HepG2 (cell line): Measurements from ENCODE around the gene CYP2S1. TPM values are rescaled to one million over a fixed set of nuclear protein-coding genes. Genes with fewer than 3 reads are reported as not detected.

ENCODE experiments used
- ATAC-seq: fragments of 200-7000 bp; cut with Tn5 transposase; 3 replicates; pipeline ENCODE4 v1.9.1; 2020; ENCODE audit warnings: mild to moderate bottlenecking, moderate library complexity
- BruUV-seq: library from RNA; stranded (reverse); fragments of 400-500 nt; replicated peaks from 2 replicates; lab custom pipeline; 2021; lab: Mats Ljungman, UMichigan
- CTCF ChIA-PET: fragments of 300-600 bp; formaldehyde crosslinking; extraction: SDS; loops from one replicate; lab custom pipeline; 2021; ENCODE audit warnings: low total read pairs, inconsistent platforms, low intra/inter-chr PET ratio; lab: Yijun Ruan, JAX
- POLR2A ChIA-PET: fragments of 350-600 bp; sonication (Branson Sonifier 250); formaldehyde crosslinking; loops from one replicate; lab custom pipeline; 2020; ENCODE audit warnings: antibody characterized with exemption, inconsistent platforms; lab: Yijun Ruan, JAX
- DNase-seq: peaks from one replicate; pipeline ENCODE4 v3.0.0-alpha.2; 2015; ENCODE audit warnings: low spot score
- FAIRE-seq: peaks from 3 replicates; lab custom pipeline; 2011; peaks lifted over from hg19 to GRCh38; lab: Jason Lieb, UNC
- H2AFZ ChIP-seq: one replicate; pipeline ENCODE4 v1.6.1; 2011; ENCODE audit warnings: low read length, inconsistent platforms
- H3K27ac ChIP-seq: fragments of 300-600 bp; 3 replicates; pipeline ENCODE4 v1.8.0; 2011; ENCODE audit warnings: mixed run types, mild to moderate bottlenecking, mixed read lengths, low read length, inconsistent platforms; ENCODE audit not compliant: insufficient read depth; ENCODE audit errors: extremely low read length
- H3K27me3 ChIP-seq, 2 experiments: fragments of 200-600 bp in 1 of 2; 2 replicates in 1 of 2; 3 replicates in 1 of 2; pipeline versions ENCODE4 v1.6.0 to v1.8.0; 2011; ENCODE audit warnings: low read length in 2 of 2, mild to moderate bottlenecking in 2 of 2, moderate library complexity in 2 of 2, inconsistent platforms in 1 of 2; ENCODE audit not compliant: insufficient read depth in 2 of 2, control insufficient read depth in 1 of 2
- H3K36me3 ChIP-seq, 2 experiments: fragments of 200-600 bp in 1 of 2; replicated peaks in 1 of 2; 2 replicates in 1 of 2; 3 replicates in 1 of 2; pipeline versions ENCODE4 v1.5.1 to v1.8.0; 2011; ENCODE audit warnings: low read length in 2 of 2, inconsistent platforms in 1 of 2; ENCODE audit not compliant: insufficient read depth in 2 of 2, control insufficient read depth in 1 of 2
- H3K4me1 ChIP-seq: 2 replicates; pipeline ENCODE4 v1.5.1; 2012; ENCODE audit warnings: low read length, inconsistent platforms; ENCODE audit not compliant: insufficient read depth
- H3K4me2 ChIP-seq: 2 replicates; pipeline ENCODE4 v1.6.0; 2011; ENCODE audit warnings: low read depth, low read length, inconsistent platforms
- H3K4me3 ChIP-seq, 3 experiments: fragments of 200-600 bp in 1 of 3; sonication (generic), shearing (Covaris generic) in 1 of 3; replicated peaks in 1 of 3; 2 replicates each; pipeline ENCODE4 v1.5.1; 2011 to 2016; ENCODE audit warnings: low read length in 3 of 3, inconsistent platforms in 2 of 3, low read depth in 2 of 3, mild to moderate bottlenecking in 2 of 3, control low read depth in 1 of 3, mixed read lengths in 1 of 3; ENCODE audit not compliant: insufficient read depth in 1 of 3
- H3K79me2 ChIP-seq: one replicate; pipeline ENCODE4 v1.6.1; 2011; ENCODE audit warnings: low read length, inconsistent platforms; ENCODE audit not compliant: insufficient read depth
- H3K9ac ChIP-seq: 2 replicates; pipeline ENCODE4 v1.6.0; 2011; ENCODE audit warnings: mild to moderate bottlenecking, low read depth, low read length, inconsistent platforms; ENCODE audit not compliant: insufficient read depth
- H3K9me3 ChIP-seq: 2 replicates; pipeline ENCODE4 v1.5.1; 2012; ENCODE audit warnings: mild to moderate bottlenecking, low read length
- H4K20me1 ChIP-seq: 2 replicates; pipeline ENCODE4 v1.6.0; 2011; ENCODE audit warnings: inconsistent platforms, mild to moderate bottlenecking, low read length, moderate library complexity; ENCODE audit not compliant: insufficient read depth
- CEBPG ChIP-seq: IDR thresholded peaks from 2 replicates; pipeline ENCODE4 v1.6.1; 2016
- FOXP1 ChIP-seq, 2 experiments: fragments of 450-650 bp in 1 of 2; IDR thresholded peaks; 2 replicates each; pipeline ENCODE4 v1.6.1; 2017 to 2018; ENCODE audit warnings: antibody characterized with exemption in 1 of 2
- NAIF1 ChIP-seq: sonication (generic); formaldehyde crosslinking; IDR thresholded peaks from 2 replicates; pipeline ENCODE4 v1.5.0; 2020; ENCODE audit warnings: mild to moderate bottlenecking, missing genetic modification reagents, borderline replicate concordance
- NR2F6 ChIP-seq, 2 experiments: IDR thresholded peaks; 2 replicates each; pipeline ENCODE4 v1.6.1; 2016; ENCODE audit warnings: antibody characterized with exemption in 1 of 2, mild to moderate bottlenecking in 1 of 2
- RXRB ChIP-seq: IDR thresholded peaks from 2 replicates; pipeline ENCODE4 v1.6.1; 2016; ENCODE audit warnings: borderline replicate concordance, missing genetic modification reagents, missing compliant biosample characterization
- STAG1 ChIP-seq: sonication (generic); formaldehyde crosslinking; IDR thresholded peaks from 2 replicates; pipeline ENCODE4 v1.4.0; 2020; ENCODE audit warnings: missing genetic modification reagents
- WGBS: methylation state at CpG from one replicate; pipeline ENCODE4 v1.1.6; 2017; ENCODE audit warnings: low lambda C conversion rate; 5-methylcytosine and 5-hydroxymethylcytosine counted together
- in situ Hi-C: cut with HindIII; loops from 2 replicates; pipeline ENCODE4 v1.10.0; 2017; ENCODE audit warnings: low pct_unique_long_range_greater_than_20kb; ENCODE audit not compliant: extremely low pct_ligation_motif_present
- intact Hi-C: fragments of 100-400 bp; cut with micrococcal nuclease; formaldehyde crosslinking; loops from one replicate; pipeline ENCODE4 v1.10.0; 2022; ENCODE audit not compliant: unreplicated experiment
- polyA plus RNA-seq, 8 experiments: library from polyadenylated mRNA; depleted of rRNA in 3 of 8; stranded (reverse) in 7 of 8; unstranded in 1 of 8; fragments of >200 nt; fragmentation: Illumina TruSeq in 4 of 8; extraction: Trizol in 4 of 8; gene quantifications; 2 replicates each; pipeline versions ENCODE4 v1.2.1 to v1.2.3, GENCODE V29; 2011 to 2016; ENCODE audit warnings: low read depth in 4 of 8, missing spikeins in 1 of 8, mixed read lengths in 1 of 8; ENCODE audit not compliant: insufficient read depth in 1 of 8
- total RNA-seq, 5 experiments: library from RNA; depleted of rRNA; stranded (reverse); fragments of >200 nt; fragmentation: Illumina TruSeq; extraction: Trizol; gene quantifications; 2 replicates each; pipeline ENCODE4 v1.2.3, GENCODE V29; 2016; ENCODE audit warnings: low read depth in 1 of 5
- TF ChIP-seq, protein P1 (sequence below): sonication (generic); formaldehyde crosslinking; IDR thresholded peaks from 2 replicates; pipeline ENCODE4 v1.5.0; 2020; ENCODE audit warnings: missing genetic modification reagents
- TF ChIP-seq, protein P2 (sequence below): sonication (generic); formaldehyde crosslinking; IDR thresholded peaks from 2 replicates; pipeline ENCODE4 v1.8.1; 2022; ENCODE audit warnings: low read depth, mild to moderate bottlenecking, missing genetic modification reagents
- TF ChIP-seq, protein P3 (sequence below): sonication (generic); formaldehyde crosslinking; IDR thresholded peaks from 2 replicates; pipeline ENCODE4 v1.4.0; 2020; ENCODE audit warnings: missing genetic modification reagents

The CYP2S1 gene
- total and polyA plus RNA-seq, 2 of the 13 experiments (the other 11 are each of a cell fraction or from before 2014, with no cell fraction given): 0.09 to 2.1 TPM

DNA sequence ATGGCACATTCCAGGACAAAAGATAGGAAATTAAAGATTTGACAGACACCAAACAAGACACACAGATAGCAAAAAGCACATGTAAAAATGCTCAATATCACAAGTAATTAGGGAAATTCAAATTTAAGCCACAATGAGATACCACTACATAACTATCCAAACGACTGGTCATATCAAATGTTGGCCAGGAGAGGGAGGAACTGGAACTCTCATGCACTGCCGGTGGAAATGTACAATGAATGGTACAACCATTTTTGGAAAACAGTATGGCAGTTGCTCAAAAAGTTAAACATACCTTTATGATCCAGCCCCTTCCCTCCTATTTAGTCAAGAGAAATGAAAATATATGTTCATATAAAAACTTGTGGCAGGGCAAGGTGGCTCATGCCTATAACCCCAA lies 36.8 kb upstream of the CYP2S1 start:
- ATAC-seq (no peak), DNase-seq (no peak), FAIRE-seq (peak; percentile 26)
- POLR2A ChIA-PET: no interaction called here
- H3K4me2 ChIP-seq: no peak overlapping the region
- H3K27me3 ChIP-seq: no peaks in the 10 kb centered on the region
- H3K9ac ChIP-seq: no peak overlapping the region
- no peaks in the 10 kb centered on the region for H3K79me2 ChIP-seq
- in situ Hi-C loops (no loop called here), intact Hi-C loops (no loop called here)
- 28% methylated on average over 2 of the region's 2 CpGs for WGBS
- TF ChIP-seq, protein P1, sequence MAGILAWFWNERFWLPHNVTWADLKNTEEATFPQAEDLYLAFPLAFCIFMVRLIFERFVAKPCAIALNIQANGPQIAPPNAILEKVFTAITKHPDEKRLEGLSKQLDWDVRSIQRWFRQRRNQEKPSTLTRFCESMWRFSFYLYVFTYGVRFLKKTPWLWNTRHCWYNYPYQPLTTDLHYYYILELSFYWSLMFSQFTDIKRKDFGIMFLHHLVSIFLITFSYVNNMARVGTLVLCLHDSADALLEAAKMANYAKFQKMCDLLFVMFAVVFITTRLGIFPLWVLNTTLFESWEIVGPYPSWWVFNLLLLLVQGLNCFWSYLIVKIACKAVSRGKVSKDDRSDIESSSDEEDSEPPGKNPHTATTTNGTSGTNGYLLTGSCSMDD: no peak
- TF ChIP-seq STAG1 (CRISPR knock-in tag): peak; percentile 16; the same call in 1 of the 2 replicates
- H2AFZ ChIP-seq: no peak overlapping the region
- H3K4me3 ChIP-seq: no peak overlapping the region
- H4K20me1 ChIP-seq: no peaks in the 10 kb centered on the region
- peaks cover 26% of the 10 kb centered on the region for H3K4me1 ChIP-seq
- no peaks in the 10 kb centered on the region for H3K36me3 ChIP-seq
- no peaks in the 10 kb centered on the region for H3K9me3 ChIP-seq
- BruUV-seq: no TSS peak
- CTCF ChIA-PET: no interaction called here
- H3K27ac ChIP-seq: no peak overlapping the region

DNA sequence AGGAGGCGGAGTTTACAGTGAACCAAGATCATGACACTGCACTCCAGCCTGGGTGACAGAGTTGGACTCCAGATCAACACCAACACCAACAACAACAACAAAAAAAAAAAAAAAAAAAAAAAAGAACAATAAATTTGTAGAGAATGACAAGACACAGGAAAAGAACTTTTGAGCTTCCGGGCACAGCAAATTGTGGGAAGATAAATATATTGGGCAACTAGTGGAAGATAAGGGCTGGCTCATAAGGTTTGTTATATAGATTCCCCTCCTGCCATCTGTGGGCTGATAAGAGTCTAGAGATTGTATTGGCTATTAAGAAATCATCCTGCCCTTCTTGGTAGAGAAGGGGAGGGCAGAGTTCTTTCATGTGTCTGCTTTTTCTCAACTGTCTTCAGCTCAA lies 33.1 kb upstream of the CYP2S1 start:
- intact Hi-C loops: no loop called here
- Histone ChIP-seq H3K27me3 (no peaks in the 10 kb centered on the region), H3K4me1 (peaks cover 41% of the 10 kb centered on the region), H2AFZ (no peak overlapping the region), H3K79me2 (no peaks in the 10 kb centered on the region), H3K9me3 (no peaks in the 10 kb centered on the region), H3K27ac (peak overlapping the region; percentile 44), H4K20me1 (no peaks in the 10 kb centered on the region), H3K4me2 (peak overlapping the region; percentile 24; the same call in 1 of the 2 replicates), H3K36me3 (no peaks in the 10 kb centered on the region), H3K4me3 (no peak overlapping the region), H3K9ac (no peak overlapping the region)
- DNase-seq (peak; percentile 73), FAIRE-seq (no peak), ATAC-seq (no peak)
- WGBS: 52% methylated on average over 2 of the region's 2 CpGs
- BruUV-seq: no TSS peak
- ChIA-PET POLR2A (interaction anchor here (1.5 to 2.1 kb wide), 3 partner anchors 16 to 104 kb away, joined by 5 to 16 read pairs (median 5); partner anchors contain the start of gene HNRNPUL1), CTCF (no interaction called here)
- in situ Hi-C loops: no loop called here
- TF ChIP-seq NR2F6 (IDR thresholded peaks at IDR 0.05): 0 out of 2 replicates have a peak, but pooled peaks have one; percentile 23
- TF ChIP-seq NR2F6 (CRISPR knock-in tag; IDR thresholded peaks at IDR 0.05): no peak
- 0 out of 2 replicates have a peak, but pooled peaks have one; percentile 13 for TF ChIP-seq RXRB (CRISPR knock-in tag)
- TF ChIP-seq, protein P2, sequence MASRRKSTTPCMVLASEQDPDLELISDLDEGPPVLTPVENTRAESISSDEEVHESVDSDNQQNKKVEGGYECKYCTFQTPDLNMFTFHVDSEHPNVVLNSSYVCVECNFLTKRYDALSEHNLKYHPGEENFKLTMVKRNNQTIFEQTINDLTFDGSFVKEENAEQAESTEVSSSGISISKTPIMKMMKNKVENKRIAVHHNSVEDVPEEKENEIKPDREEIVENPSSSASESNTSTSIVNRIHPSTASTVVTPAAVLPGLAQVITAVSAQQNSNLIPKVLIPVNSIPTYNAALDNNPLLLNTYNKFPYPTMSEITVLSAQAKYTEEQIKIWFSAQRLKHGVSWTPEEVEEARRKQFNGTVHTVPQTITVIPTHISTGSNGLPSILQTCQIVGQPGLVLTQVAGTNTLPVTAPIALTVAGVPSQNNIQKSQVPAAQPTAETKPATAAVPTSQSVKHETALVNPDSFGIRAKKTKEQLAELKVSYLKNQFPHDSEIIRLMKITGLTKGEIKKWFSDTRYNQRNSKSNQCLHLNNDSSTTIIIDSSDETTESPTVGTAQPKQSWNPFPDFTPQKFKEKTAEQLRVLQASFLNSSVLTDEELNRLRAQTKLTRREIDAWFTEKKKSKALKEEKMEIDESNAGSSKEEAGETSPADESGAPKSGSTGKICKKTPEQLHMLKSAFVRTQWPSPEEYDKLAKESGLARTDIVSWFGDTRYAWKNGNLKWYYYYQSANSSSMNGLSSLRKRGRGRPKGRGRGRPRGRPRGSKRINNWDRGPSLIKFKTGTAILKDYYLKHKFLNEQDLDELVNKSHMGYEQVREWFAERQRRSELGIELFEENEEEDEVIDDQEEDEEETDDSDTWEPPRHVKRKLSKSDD: no peak
- TF ChIP-seq, protein P3, sequence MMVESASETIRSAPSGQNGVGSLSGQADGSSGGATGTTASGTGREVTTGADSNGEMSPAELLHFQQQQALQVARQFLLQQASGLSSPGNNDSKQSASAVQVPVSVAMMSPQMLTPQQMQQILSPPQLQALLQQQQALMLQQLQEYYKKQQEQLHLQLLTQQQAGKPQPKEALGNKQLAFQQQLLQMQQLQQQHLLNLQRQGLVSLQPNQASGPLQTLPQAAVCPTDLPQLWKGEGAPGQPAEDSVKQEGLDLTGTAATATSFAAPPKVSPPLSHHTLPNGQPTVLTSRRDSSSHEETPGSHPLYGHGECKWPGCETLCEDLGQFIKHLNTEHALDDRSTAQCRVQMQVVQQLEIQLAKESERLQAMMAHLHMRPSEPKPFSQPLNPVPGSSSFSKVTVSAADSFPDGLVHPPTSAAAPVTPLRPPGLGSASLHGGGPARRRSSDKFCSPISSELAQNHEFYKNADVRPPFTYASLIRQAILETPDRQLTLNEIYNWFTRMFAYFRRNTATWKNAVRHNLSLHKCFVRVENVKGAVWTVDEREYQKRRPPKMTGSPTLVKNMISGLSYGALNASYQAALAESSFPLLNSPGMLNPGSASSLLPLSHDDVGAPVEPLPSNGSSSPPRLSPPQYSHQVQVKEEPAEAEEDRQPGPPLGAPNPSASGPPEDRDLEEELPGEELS (CRISPR knock-in tag): peak; percentile 72
- TF ChIP-seq NAIF1 (CRISPR knock-in tag): no peak
- peak; percentile 88 for TF ChIP-seq FOXP1 (IDR thresholded peaks at IDR 0.05)
- peak; percentile 79; the same call in 1 of the 2 replicates for TF ChIP-seq FOXP1 (CRISPR knock-in tag; IDR thresholded peaks at IDR 0.05)
- TF ChIP-seq CEBPG: peak; percentile 48; the same call in 1 of the 2 replicates
